ENCODE measurements around the gene SNX15.

- TF ChIP-seq EZH2 (IDR thresholded peaks at IDR 0.05; ENCODE audit: borderline replicate concordance, low read length): no peak
- no peak for TF ChIP-seq CTCF (IDR thresholded peaks at IDR 0.05; ENCODE audit: low read length)
Measured at GRCh38 chr11:65072631-65072966, 45.4 kb downstream of the SNX15 start.

All from OCI-LY1 (cell line).